HG02852 (cell line): ENCODE results near the gene DSN1.

ENCODE experiments used
- ATAC-seq: cut with Tn5 transposase; IDR thresholded peaks from one replicate; pipeline ENCODE4 v1.9.1; 2021; ENCODE audit warnings: mild to moderate bottlenecking, moderate library complexity; ENCODE audit not compliant: unreplicated experiment

The DSN1 gene

DNA sequence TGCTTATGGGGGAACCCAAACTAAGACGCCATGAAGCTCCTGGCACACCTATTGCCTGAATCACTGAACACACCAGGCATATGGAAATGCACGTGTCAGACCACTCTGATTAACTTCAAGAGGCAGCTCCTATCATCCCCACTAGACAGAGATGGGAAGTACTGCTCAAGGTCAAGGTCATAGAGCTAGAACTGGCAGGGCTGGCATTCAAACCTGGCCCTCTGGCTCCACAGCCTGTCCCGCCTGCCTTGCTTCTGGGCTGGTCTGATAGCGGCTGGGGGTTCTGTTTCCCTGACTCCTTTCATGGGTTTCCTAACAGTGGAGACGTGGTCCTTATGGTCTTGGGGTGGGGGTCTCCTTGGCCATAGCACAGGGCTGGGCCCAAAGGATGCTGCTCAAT is 22.6 kb upstream of the DSN1 start:
- no peak for ATAC-seq

DNA sequence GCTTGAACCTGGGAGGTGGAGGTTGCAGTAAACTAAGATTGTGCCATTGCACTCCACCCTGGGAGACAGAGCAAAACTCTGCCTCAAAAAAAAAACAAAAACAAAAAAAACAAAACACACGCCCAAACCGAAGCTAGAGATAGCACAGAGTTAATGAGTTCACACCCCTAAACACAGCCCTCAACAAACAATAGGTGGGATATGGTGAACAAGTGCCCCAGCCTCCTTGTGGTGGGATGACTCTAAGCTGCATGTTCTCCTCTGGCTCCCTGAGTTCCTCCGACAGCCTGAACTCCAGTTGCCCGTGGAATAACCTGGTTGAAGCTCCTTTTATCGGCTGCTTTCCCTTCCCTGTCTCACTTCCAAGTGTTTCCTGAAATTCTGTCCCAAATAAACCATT is 22.1 kb upstream of the DSN1 start:
- no peak for ATAC-seq

DNA sequence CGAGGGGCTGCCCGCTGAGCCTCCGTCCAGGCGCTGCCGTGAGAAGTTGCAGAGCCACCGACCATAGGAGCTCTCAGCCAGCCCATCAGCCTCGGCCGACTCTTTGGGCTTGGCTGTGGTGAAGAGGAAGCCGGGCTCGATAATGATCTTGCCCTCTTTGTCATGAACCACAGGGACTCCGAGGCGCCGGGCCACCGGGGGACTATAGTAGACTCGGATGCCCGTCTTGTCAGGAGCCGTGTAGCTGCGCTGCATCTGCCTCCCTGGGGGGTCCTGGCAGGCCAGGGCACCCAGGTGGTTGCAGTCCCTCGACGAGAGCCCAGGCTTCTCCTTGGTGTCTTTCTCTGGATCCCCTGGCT is 20.5 kb upstream of the DSN1 start:
- ATAC-seq: no peak

DNA sequence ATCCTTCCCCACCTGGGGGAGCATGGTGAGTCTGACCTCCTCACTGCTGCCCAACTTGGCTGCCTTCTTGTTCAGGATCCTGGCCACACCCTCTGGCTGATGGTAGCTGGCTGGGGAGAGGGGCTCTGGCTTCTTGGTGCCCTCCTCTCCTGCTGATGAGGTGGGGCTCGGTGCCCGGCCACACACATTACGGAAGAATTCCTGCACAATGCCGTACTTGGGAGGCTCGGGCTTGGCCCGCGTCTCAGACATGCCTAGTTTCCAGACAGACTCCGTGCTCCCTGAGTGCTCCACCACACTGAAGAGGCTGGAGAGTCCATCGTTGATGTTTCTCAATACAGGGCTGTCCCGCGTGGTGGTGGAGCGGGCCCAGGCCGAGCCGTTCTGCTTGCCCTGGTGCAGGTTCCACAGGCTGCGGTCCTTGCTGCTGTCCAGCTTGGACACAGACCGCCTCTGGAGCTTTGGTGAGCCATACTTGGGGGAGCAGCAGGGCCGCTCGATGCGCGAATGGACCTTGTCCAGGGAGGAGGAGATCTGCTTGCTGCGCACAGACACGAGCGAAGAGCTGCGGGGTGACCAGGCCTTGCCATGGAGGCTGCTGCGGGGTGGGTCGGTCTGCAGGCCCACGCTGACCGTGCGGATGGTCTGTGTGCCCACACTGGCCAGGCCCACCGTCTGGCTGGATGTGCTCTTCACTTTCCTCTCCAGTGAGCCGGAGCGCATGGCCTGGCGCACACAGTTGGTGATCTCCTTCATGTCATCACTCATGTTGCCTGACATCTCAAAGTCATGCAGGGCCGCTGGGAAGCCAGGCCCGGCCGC is 19.9 kb upstream of the DSN1 start:
- no peak for ATAC-seq

DNA sequence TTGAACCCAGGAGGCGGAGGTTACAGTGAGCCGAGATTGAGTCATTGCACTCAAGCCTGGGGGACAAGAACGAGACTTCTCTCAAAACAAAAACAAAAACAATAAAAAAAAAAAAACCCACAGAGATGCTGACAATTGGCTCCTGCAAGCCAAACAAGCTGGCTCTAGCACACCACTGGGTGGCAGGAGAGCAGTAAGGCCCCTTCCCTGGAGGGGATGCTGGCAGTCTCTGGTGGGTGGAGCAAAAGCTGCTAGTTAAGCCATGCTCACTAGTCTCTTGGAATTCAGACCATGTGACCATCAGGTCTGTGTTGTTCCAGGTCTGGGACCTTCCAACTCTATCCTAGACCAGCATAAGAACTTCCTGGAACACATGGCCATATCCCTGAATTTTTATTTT is 18.9 kb upstream of the DSN1 start:
- ATAC-seq: no peak

DNA sequence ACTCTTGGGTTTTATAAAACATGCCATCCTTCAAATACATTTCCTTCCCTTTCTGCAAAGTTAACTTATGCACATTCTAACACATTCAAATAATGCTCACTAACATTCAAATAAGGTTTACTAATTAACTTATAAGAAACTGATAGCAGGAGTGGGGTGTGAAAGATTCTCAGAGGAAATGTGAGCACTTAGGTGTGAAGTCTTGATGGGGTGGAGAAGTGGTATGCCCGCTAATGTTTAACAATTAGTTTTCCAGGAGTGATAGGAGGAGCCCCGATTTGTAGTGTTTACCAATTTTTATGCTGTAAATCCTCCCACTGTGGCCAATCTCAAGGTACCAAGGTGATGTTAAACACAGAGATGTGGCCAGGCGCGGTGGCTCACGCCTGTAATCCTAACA is 18.3 kb upstream of the DSN1 start:
- ATAC-seq: no peak

DNA sequence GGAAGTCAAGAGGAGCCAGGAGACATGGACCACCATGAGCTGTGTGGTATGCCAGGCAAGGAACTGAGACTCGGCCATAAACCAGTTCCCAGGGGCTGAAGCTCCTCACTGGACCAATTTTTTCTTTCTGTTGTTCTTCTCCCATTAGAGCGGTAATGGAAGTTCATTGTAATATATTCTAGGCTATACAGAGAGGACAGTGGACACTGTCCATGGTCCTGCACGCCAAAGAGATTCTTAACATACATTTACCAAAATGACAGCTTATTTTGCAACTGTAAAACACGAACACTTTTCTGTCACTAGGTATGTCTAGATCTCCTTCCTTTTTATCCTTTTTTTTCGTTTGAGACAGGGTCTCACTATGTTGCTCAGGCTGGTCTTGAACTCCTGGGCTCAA is 13.1 kb upstream of the DSN1 start:
- no peak for ATAC-seq

DNA sequence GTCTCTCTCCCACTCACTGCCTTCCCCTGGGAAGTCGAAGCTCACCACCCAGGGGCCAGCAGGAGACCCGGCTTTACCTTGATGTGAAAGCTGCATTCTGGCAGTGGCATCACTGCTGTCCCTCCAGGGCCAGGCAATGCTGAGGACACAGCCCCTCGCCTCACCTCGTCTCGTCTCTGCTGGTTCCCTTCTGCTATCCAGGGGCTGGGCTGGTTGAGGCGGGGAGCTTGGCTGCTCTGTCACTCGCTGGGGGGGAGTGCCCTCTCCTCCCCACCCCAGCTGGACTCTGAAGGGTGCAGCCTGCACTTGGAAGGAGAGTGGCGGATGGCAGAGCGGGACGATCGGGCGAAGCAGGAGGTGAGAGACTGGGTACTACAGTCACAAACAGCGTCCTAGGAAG is 12.7 kb upstream of the DSN1 start:
- ATAC-seq: no peak

DNA sequence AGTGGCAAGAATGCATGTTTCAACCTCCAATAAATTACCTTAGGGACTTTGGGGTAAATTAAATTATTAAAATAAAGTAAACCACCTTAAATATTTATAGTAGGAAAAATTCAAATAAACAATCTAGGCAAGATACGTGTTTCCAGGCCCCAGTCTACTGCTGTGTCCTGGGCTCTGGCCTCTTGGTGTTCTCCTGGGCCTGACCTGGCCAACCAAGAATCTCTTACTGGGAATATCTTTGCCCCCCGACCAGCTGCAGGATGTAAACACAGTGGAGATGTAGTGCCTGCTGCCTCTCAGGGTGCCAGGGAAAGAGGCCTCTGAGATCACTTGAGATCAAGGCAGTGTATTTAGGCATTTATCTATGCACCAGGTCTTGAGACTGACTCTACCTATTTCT is 11.7 kb upstream of the DSN1 start:
- ATAC-seq: no peak

DNA sequence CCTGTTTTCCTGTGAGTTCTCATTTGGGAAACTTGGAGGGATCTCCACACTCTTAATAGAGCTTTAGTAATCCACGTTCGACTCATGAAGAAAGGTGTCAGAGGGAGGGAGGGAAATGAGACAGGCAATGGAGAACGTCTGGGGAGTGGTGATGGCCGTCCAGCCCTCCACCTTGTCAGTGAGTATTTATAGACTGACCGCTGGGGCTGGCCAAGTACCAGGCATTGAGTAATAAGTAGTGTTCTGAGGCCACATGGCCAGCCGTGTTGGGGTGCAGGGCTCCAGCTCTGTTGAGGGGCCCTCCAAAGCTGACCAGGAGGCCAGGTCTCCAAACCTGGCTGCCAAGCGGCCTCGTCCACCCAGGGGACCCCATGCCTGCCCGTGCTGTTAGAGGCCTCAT is 11.3 kb upstream of the DSN1 start:
- no peak for ATAC-seq

DNA sequence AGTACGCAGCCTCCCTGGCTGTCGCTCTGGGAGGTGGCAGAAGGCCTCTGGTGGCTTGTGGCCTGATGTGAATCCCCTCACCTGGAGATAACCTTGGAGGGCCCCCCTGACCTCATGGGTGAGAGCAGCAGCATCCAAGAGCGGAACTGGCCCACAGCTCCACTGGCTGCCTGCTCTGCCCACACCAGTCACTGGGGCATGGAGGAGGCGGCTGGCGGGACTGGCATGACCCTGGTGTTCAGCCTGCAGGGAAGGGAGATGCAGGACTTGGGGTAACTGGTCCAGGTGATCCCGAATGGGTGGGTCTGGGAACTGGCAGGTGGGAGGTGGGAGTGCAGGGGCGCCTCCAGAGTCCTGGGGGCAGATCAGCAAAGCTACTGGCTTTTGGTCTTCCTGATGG is 10.6 kb upstream of the DSN1 start:
- no peak for ATAC-seq

DNA sequence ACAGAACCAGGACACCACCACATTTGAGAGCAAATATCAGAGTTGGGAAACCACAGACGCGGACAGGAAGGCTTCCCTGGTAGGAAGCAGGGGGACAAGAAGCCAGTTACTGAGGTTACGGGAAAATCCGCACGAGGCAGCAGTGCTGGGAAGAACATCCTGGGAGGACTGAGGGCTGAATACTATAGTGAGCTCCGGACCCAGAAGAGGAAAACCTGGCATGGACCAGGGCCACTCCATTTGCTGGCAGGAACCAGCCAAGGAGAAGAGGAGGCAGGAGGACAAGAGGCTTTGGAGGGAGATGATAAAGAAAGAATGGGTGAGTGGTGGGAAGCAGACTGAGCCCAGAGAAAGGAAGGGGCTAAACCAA is 6.1 kb upstream of the DSN1 start:
- ATAC-seq: no peak

DNA sequence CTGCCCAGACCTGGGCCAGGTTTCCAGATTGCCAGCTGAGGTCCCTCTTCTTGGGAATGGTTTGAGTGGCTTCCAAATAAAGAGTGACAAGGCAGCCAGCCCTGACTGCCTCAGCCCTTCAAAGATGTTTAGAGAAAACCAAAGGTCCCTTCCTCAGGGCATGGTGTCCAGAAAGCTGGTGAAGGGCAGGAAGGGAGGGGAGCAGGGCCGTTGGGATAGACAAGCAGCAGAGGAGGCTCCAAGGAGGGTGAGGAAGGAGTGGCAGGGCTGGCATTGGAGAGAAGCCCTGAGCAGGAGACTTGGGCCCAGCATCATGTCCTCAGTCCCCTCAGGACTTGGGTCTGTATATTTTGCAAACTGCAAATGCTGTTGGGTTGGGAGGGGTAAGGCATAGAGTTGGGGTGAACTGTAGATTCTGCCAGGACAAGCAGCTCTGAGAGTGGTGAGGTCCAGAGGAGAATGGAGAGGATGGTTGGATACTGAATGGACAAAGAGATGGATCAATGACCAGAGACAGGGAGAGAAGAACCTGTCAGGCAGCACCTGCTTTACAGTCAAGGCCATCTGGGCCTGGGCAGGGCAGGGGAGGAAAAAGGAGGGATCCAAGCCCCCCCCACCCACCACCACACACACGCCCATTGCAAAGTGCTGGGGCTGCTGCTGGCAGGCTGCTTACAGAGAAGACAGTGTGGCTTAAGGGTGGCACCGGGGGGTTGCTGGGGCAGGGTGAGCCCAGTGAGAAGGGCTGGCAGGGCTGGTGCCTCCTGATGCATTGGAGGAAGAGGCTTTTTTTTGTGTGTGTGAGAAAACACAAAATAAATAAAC is 5.5 kb upstream of the DSN1 start:
- ATAC-seq: no peak

DNA sequence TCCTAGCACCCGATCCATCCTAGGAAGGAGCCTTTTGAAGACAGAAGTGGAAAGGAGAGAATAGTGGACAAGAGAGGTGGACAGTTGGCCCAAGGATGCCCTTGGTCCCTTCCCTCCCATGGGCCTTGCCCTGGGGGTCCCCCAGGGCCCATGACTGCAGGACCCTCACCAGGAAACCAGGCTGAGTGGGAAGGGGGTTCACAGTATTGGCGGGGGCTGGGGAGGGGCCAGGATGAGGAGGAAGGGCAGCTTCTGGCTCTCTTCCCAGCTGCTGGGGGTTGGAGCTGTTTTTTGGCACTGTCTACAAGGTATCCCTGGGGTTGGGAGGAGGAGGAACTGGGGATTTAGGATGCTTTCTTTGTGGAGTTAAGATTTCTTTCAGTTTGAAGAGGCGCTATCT is 4.0 kb upstream of the DSN1 start:
- no peak for ATAC-seq

DNA sequence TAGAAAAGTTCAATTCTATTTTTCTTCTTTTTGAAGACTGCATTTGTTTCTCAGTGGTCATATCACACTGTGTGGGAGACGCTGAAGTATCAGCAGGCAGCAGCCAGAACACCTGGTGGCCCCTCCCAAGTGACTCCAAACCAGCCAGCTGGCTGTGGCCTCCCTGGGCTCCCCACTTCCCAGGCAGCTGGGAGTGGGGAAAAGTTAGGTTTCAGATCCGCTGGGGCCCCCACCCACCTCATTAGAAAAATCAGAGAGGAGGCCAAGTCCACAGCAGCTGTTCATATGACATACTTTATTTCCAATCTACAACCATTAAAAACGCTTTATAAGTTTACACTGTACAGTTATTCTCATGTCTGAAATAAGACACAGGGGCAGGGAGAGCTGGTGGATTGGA is 3.6 kb upstream of the DSN1 start:
- no peak for ATAC-seq

DNA sequence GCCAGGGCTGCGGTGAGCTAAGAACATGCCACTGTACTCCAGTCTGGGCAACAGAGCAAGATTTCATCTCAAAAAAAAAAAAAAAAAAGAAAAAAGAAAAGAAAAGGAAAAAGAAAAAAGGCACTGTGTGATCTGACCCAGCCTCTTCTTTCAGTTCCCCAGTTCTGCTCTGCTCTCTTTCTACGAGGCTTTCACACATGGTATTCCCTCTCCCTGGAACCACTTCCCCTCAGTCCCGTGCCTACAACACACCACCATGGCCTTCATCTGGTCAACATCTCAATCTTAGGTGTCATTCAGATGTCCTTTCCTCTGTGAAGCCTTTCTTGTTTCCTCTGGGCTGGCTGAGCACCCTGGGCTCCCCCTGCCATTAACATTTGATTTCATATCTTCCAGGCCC is 2.3 kb upstream of the DSN1 start:
- ATAC-seq: no peak

DNA sequence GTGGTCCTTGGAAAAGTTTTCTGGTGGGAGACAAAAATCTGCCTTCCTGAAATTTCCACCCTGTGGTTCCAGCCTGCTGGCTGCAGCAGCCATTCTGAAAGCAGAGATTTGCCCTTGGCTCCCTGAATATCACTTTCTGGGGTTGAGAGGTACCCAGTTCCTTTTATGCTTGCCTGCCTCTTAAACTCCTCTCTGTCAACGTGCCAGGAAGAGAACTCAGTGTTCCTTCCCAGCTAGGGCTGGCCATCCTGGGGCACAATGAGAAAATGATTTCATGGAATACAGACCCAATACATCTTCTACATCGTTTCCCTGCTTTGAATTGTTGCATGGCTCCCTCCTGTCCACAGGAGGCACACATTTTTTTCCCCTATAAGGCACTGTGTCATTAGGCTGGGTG is 1.6 kb upstream of the DSN1 start:
- ATAC-seq: no peak

DNA sequence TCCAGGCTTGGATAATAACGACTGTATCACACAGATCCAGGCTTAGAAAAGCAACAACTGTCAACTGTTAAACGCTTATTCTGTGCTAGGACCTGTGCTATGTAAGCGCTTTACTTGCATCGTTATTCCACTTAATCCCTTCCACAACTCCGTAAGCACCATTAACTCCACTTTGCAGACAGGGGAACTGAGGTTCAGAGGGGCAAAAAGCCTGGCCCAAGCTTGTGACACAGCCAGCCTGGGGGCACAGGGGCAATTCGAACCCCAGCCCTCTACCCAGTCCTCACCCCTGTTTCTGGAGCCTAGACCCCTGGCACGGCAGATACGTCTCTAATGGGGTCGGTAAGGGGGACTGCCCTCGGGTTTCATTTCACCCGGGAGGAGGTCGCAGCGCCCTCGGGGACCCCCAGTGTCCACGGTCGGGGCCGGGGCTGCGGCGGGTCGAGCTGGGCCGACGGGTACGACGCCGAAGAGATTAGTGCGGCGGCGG is 411 bp downstream of the DSN1 start:
- peak; percentile 23 for ATAC-seq

DNA sequence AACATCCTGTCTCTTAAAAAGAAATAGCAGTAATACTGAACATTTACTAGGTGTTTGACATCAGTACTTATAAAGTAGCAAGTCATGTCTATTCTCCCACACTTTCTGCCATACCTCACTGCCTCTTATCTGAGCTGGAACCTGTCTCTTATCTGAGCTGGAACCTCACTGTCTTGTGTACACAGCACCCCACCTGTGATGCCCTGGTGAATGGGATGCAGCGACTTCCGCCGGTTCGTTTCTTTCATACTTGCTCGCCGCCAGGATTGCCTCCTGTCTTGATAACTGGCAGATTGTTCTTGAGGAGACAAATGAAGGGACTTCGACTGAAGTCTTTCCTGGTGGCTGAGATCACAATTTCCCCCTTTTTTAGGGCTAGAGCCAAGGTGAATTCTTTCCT is 2.9 kb downstream of the DSN1 start:
- no peak for ATAC-seq

DNA sequence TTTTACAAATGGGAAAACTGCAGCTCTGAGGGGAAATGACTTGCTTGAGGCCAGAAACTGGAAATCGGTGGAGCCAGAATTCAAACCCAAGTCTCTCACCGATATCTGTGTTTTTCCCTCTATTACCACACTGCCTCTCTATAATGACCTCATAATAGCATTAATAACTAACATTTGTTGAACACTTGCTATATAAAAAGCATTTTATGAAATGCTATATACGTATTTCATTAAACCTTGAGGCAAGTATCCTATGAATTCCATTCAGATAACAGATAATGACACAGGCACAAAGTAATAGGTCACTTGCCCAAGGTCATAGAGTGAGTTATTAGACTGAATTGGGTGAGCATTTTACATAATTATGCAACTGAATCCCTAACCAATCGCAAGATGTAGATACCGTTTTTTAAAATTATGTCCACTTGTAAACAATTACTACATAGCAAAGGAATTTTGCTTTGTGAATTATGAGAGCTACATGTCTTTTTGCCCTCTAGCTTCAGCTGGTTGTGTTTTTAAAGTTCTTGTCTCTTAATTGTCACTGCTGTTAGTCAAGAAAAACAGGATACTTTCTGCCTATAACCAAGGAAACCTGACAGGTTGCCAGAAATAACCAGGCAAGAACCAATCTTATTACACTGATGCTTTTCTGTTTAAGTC is 4.7 kb downstream of the DSN1 start:
- no peak for ATAC-seq

DNA sequence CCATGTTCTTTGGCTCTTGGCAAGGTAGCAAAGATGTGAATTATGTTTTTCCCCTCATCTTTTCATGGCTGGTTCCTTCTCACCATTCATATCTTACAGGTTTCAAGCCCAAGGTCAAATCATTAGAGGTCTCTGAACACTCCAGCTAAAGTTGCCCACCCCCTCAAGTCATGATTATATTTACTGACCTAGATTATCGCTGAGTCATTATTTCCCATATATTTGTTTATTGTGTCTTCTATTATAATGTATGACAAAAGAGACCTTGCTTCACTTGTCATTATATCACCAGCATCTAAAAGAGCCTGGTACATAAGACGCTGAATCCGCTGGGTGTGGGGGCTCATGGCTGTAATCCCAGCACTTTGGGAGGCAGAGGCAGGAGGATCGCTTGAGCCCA is 12.4 kb downstream of the DSN1 start:
- ATAC-seq: no peak

DNA sequence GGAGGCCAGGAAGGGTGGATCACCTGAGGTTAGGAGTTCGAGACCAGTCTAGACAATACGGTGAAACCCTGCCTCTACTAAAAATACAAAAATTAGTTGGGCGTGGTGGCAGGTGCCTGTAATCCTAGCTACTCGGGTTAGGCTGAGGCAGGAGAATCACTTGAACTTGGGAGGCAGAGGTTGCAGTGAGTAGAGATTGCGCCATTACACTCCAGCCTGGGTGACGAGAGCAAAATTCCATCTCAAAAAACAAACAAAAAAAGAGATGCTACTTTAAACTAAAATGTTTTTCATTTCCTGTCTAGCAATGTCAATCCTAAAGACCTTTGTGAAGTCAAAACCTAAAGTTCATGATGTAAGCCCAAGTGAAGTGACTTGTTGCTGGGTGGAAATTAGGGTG is 12.9 kb downstream of the DSN1 start:
- no peak for ATAC-seq
